Epithelial cell of esophagus (primary cell): Measurements from ENCODE around the gene MED17.

Experiments used
- DNase-seq: peaks from one replicate; pipeline ENCODE4 v3.0.0; 2010; ENCODE audit warnings: low read depth
- H3K4me3 ChIP-seq: 2 replicates; pipeline ENCODE4 v1.5.1; 2011; ENCODE audit warnings: mild to moderate bottlenecking, low read length, control low read depth
- TF ChIP-seq, protein P1 (sequence below): IDR thresholded peaks from 2 replicates; pipeline ENCODE4 v1.5.1; 2011; ENCODE audit warnings: low read depth, mild to moderate bottlenecking, low read length, control low read depth, inconsistent platforms; ENCODE audit not compliant: insufficient read depth; ENCODE audit errors: missing control alignments

Gene MED17, protein sequence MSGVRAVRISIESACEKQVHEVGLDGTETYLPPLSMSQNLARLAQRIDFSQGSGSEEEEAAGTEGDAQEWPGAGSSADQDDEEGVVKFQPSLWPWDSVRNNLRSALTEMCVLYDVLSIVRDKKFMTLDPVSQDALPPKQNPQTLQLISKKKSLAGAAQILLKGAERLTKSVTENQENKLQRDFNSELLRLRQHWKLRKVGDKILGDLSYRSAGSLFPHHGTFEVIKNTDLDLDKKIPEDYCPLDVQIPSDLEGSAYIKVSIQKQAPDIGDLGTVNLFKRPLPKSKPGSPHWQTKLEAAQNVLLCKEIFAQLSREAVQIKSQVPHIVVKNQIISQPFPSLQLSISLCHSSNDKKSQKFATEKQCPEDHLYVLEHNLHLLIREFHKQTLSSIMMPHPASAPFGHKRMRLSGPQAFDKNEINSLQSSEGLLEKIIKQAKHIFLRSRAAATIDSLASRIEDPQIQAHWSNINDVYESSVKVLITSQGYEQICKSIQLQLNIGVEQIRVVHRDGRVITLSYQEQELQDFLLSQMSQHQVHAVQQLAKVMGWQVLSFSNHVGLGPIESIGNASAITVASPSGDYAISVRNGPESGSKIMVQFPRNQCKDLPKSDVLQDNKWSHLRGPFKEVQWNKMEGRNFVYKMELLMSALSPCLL

DNA sequence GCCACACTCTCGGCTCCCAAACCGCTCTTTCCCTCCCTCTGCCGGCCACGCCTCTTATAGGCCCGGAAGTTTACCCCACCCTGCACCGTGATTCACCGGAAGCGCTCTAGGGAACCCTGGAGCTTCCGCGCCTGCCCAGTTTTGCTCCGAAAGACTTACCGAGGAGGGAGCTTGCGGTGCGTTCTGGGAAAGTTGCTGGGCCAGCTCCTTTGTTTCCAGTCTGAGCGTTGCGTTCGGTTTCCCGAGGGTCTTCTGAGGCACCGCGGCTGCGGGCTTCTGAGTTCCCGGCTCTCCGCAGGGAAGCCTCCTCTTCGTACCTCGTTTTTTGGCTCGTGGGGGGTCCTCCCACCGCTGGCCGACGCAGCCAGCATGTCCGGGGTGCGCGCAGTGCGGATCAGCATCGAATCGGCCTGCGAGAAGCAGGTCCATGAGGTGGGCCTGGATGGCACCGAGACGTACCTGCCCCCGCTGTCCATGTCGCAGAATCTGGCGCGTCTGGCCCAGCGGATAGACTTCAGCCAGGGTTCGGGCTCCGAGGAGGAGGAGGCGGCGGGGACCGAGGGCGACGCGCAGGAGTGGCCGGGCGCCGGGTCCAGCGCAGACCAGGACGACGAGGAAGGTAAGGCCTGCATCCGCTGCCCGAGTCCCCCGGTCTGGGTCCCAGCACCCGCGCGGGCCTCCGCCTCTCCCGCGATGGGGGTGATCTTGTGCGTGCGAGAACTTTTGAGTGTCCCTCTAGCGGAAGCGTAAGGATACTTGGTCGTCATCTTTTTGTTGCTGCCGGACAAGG lies at the start of gene MED17:
Gene MED17, plus strand, starts transcription at position 138 of the 790 bp plus-strand sequence. Its CDS starts 232 bp downstream, at position 370.
- TF ChIP-seq, protein P1, sequence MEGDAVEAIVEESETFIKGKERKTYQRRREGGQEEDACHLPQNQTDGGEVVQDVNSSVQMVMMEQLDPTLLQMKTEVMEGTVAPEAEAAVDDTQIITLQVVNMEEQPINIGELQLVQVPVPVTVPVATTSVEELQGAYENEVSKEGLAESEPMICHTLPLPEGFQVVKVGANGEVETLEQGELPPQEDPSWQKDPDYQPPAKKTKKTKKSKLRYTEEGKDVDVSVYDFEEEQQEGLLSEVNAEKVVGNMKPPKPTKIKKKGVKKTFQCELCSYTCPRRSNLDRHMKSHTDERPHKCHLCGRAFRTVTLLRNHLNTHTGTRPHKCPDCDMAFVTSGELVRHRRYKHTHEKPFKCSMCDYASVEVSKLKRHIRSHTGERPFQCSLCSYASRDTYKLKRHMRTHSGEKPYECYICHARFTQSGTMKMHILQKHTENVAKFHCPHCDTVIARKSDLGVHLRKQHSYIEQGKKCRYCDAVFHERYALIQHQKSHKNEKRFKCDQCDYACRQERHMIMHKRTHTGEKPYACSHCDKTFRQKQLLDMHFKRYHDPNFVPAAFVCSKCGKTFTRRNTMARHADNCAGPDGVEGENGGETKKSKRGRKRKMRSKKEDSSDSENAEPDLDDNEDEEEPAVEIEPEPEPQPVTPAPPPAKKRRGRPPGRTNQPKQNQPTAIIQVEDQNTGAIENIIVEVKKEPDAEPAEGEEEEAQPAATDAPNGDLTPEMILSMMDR = peak; percentile 43
- DNase-seq = peak; percentile 95
- peak within 1 kb of the TSS; percentile 91 for H3K4me3 ChIP-seq

DNA sequence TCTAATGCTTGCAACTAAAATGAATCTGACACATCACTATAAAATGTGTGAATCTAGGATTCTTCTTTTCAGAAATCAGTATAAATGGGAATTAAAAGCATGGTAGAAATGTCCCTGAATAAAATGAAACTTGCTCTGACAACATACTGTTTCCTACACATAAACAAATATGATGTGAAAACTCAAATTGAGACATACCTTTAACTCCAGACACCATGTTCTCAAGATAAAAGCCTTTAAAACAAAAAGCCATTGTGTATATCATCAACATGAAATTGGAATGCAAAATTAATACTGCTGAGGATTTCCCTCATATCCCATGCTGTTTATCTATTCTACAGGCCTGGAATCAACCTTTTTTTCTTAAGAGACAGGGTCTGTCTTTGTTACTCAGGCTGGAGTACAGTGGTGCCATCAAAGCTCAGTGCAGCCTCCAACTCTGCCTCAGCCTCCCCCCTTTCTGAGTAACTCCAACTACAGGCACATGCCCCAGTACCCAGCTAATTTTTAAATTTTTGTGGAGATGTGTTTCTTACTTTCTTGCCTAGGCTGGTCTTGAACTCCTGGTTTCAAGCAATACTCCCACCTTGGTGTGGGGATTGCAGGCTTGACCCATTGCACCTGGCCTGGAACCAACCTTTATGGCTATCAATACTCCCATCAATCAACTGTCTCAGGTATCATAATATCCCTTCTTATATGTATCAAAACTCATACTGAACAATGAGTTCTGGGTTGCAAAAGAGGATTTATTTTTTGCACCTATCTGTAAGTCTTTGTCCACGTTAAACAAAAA lies 49.5 kb upstream of the MED17 start:
- TF ChIP-seq, protein P1 = no peak
- no peak for DNase-seq
- no peak overlapping the region for H3K4me3 ChIP-seq

DNA sequence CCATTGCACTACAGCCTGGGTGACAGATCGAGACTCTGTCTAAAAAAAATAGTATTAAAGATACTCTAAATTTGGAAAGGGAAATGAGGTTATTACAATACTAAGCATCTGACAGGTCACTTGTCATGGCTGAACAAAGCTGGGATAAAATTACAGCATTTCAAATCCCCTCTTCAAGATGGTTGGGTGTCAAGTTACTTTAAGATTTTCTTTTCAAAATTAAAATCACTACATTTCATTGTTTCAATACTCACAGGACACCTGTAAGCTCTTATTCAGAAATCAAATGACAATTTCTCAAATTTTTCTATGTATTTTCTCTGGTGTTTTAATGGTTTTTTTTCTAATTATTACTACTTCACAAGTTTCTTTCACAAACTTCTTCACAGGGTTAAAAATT lies 48.5 kb upstream of the MED17 start:
- no peak for DNase-seq
- H3K4me3 ChIP-seq = no peak overlapping the region
- TF ChIP-seq, protein P1 = no peak

DNA sequence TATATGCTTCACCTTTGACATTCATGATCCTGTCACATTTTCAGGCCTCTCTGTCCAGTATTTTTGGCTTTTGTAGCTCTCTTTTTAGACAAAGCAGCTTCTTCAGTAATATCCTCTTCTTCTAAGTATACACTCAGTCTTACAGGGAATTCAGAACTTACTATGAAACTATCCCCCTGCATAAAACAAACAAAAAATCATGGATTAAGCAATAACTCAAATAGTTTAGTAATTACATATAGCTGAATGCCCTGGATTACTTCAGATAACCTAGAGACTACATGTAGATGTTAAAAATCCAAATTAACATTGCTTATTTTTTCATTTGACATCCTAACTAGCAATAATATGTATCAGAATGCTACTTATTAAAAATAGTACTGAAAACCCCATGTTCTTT lies 48.0 kb upstream of the MED17 start:
- DNase-seq = no peak
- H3K4me3 ChIP-seq = no peak overlapping the region
- TF ChIP-seq, protein P1 = no peak

DNA sequence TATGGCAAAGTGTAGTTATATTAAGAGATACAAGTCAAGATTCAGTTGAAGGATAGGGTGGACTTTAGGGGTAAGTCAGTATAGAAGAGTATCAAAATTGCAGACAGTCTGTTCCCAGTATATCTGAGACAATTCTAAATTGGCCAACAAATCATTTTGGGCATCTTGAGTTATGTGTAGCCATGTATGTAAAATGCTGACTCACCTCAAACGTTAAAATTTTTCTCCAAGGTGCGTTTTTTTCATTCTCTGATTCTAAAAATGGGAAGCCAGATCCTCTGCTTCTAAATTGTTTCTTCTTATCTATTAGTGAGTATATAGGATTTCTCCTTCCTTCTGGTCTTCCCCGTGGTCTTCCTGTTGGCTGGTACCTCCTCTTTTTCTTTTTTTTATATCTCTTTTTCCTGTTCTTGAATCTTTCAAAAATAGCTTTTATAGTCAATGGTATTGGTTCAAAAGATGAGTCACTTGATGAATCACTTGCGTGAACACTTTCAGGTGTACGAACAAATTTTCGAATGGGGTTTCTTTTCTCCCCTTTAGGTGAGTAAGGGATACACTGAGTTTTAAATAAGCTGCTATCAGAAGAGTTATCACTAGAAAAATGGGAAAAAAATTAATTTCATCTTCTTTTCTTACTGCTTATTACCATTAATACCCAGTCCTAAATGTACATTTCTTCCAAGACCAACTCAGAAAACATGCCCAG lies 46.0 kb upstream of the MED17 start:
- DNase-seq = peak; percentile 62
- peak overlapping the region; percentile 85 for H3K4me3 ChIP-seq
- TF ChIP-seq, protein P1 = no peak

DNA sequence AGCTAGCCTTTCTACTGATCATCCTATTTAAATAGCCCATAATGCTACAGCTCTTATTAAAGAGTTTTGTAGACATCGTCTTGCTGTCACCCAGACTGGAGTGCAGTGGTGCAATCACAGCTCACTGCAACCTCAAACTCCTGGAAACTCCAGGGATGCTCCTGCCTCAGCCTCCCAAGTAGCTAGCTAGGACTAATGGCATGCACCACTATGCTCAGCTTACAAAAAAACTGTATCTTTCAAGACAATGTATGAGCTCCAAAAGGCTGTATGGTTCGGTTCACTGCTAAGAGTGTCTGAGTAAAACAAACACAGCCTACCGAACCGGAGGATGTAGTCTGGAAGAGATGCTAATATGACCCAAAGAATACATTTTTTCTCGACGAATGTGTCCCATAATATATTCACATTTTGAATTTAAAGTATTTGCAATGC lies 45.4 kb upstream of the MED17 start:
- peak; percentile 29 for DNase-seq
- TF ChIP-seq, protein P1 = no peak
- peak overlapping the region; percentile 85 for H3K4me3 ChIP-seq
